ENCODE data around the gene MPO. TPM values are rescaled to one million over a fixed set of nuclear protein-coding genes. Genes with fewer than 3 reads are reported as not detected.
A peak's percentile ranks its signal among the peaks of the same experiment; 100 is the strongest.

MPO gene
- total and polyA plus RNA-seq, 2 of the 8 experiments (the other 6 are each of a cell fraction or from before 2014, with no cell fraction given) = 0.06 to 0.74 TPM

GRCh38 chr17:58250344-58251011 is 30.3 kb downstream of the MPO start:
- Histone ChIP-seq H3K27ac (ENCODE audit: low read depth, low read length) (no peak overlapping the region), H3K14ac (ENCODE audit: insufficient read length) (no peak overlapping the region), H4K5ac (ENCODE audit: insufficient read length, low read depth, low read length) (no peak overlapping the region), H2BK5ac (ENCODE audit: low read depth, low read length) (no peak overlapping the region), H4K20me1 (replicated peaks in 1 of 2; ENCODE audit: control insufficient read depth in 1 of 2, insufficient read depth in 2 of 2, low read length in 2 of 2) (no peaks in the 10 kb centered on the region), H4K8ac (ENCODE audit: extremely low read depth, insufficient read depth, low read length) (no peak overlapping the region), H3K79me1 (ENCODE audit: low read depth, low read length) (no peaks in the 10 kb centered on the region), H3K9me3 (ENCODE audit: insufficient read depth in 2 of 2, low read depth in 1 of 2, low read length in 1 of 2) (peaks cover 8% of the 10 kb centered on the region in 2 experiments; a peak in 3 of 4 replicates), H3K79me2 (ENCODE audit: control insufficient read depth in 1 of 2, insufficient read depth in 2 of 2, low read length in 2 of 2) (no peaks in the 10 kb centered on the region), H2BK15ac (ENCODE audit: low read length) (no peak overlapping the region), H3K27me3 (replicated peaks in 1 of 4; ENCODE audit: control insufficient read depth in 3 of 4, extremely low read depth in 1 of 4, insufficient read depth in 3 of 4, low read length in 3 of 4) (peaks cover 36 to 67% (median 48%) of the 10 kb centered on the region in 4 experiments), H3K4me3 (ENCODE audit: extremely low read depth in 1 of 4, insufficient read depth in 2 of 4, low read depth in 3 of 4, low read length in 4 of 4) (no peak overlapping the region), H3K23me2 (ENCODE audit: low read depth, low read length) (peaks cover 5% of the 10 kb centered on the region; the same call in 1 of the 2 replicates), H3K18ac (ENCODE audit: extremely low read depth, low read length) (no peak overlapping the region), H3K36me3 (ENCODE audit: control insufficient read depth in 2 of 4, insufficient read depth in 4 of 4, low read length in 3 of 4) (no peaks in the 10 kb centered on the region), H3K4ac (replicated peaks; ENCODE audit: insufficient read length, low read depth, low read length) (no peak overlapping the region), H3K23ac (ENCODE audit: insufficient read length) (no peak overlapping the region), H2BK120ac (replicated peaks; ENCODE audit: low read depth, low read length) (no peak overlapping the region), H3K56ac (replicated peaks; ENCODE audit: insufficient read length, low read depth, low read length) (no peak overlapping the region), H4K91ac (replicated peaks; ENCODE audit: insufficient read length, low read length) (no peak overlapping the region), H3K4me1 (replicated peaks in 1 of 4; ENCODE audit: control insufficient read depth in 3 of 4, insufficient read depth in 4 of 4, low read length in 3 of 4) (peaks cover 0 to 4% (median 1%) of the 10 kb centered on the region in 4 experiments; a peak in 4 of 7 replicates), H3K9ac (replicated peaks in 1 of 4; ENCODE audit: extremely low read depth in 1 of 4, low read depth in 3 of 4, low read length in 3 of 4) (no peak overlapping the region), H2BK12ac (ENCODE audit: low read depth, low read length) (no peak overlapping the region), H2AFZ (ENCODE audit: low read length) (no peak overlapping the region), H3K4me2 (ENCODE audit: insufficient read depth in 1 of 2, low read depth in 2 of 2, low read length in 2 of 2) (no peak overlapping the region; a peak in 1 of 4 replicates), H2AK5ac (ENCODE audit: low read depth, low read length) (no peak overlapping the region), H2BK20ac (ENCODE audit: low read length) (no peak overlapping the region)
- CTCF ChIA-PET (ENCODE audit: partially characterized antibody) = interaction anchor here (0.6 to 5.4 kb wide), 35 partner anchors 8 to 1089 kb away, joined by 3 to 55 read pairs (median 3); partner anchors contain the start of genes LPO and MPO
- FAIRE-seq (no peak), DNase-seq (ENCODE audit: low read depth in 1 of 2, low spot score in 2 of 2) (peak in 1 of 2 experiments; percentile 37)
- WGBS, 2 experiments (ENCODE audit: extremely low coverage in 1 of 2, insufficient coverage in 1 of 2, insufficient read length in 1 of 2, insufficient replicate concordance in 2 of 2, low coverage in 1 of 2, low lambda C conversion rate in 2 of 2, missing lambda C conversion rate in 1 of 2) = 88% methylated on average over 12 of the region's 12 CpGs; no CpG with 5 or more reads in 1 of the 2 experiments
- TF ChIP-seq RNF2 (IDR thresholded peaks at IDR 0.05; ENCODE audit: borderline replicate concordance, low read depth, low read length, missing control alignments, poor library complexity, severe bottlenecking) (no peak), TAF7 (optimal IDR thresholded peaks at IDR 0.05; ENCODE audit: borderline replicate concordance, low read depth, low read length) (no peak)
- POLR2A ChIA-PET (ENCODE audit: partially characterized antibody) = interaction anchor here (1.3 kb wide), 2 partner anchors 13 to 49 kb away, joined by 3 to 6 read pairs; no protein-coding TSS in a partner anchor
